ENCODE results near the gene KRT78. TPM values are rescaled to one million over a fixed set of nuclear protein-coding genes. Genes with fewer than 3 reads are reported as not detected.

KRT78 gene
- total RNA-seq, 1 donor from 2014 or later: not detected

GRCh38 chr12:52835271-52836041 lies 13.3 kb downstream of the KRT78 start:
- no peak for DNase-seq
- H3K27me3 ChIP-seq (ENCODE audit: low read depth): peaks cover 93% of the 10 kb centered on the region
- TF ChIP-seq CTCF (IDR thresholded peaks at IDR 0.05; ENCODE audit: borderline replicate concordance): no peak
- H3K36me3 ChIP-seq: no peaks in the 10 kb centered on the region
- intact Hi-C loops (cut with micrococcal nuclease): no loop called here
- H3K27ac ChIP-seq (replicated peaks): no peak overlapping the region
- H3K4me3 ChIP-seq: no peak overlapping the region
- H3K4me1 ChIP-seq: no peaks in the 10 kb centered on the region
- H3K9me3 ChIP-seq (replicated peaks): no peaks in the 10 kb centered on the region

GRCh38 chr12:52834727-52835001 lies 14.1 kb downstream of the KRT78 start:
- H3K27me3 ChIP-seq (ENCODE audit: low read depth): peaks cover 91% of the 10 kb centered on the region
- no peaks in the 10 kb centered on the region for H3K4me1 ChIP-seq
- H3K9me3 ChIP-seq (replicated peaks): no peaks in the 10 kb centered on the region
- H3K4me3 ChIP-seq: no peak overlapping the region
- no peak for DNase-seq
- TF ChIP-seq CTCF (IDR thresholded peaks at IDR 0.05; ENCODE audit: borderline replicate concordance): no peak
- no peak overlapping the region for H3K27ac ChIP-seq (replicated peaks)
- no peaks in the 10 kb centered on the region for H3K36me3 ChIP-seq
- intact Hi-C loops (cut with micrococcal nuclease): no loop called here

GRCh38 chr12:52833922-52834726 lies 14.7 kb downstream of the KRT78 start, which contains the start of gene KRT79:
TSS of gene KRT79 (minus strand) at chr12:52834311. CDS start at chr12:52834260, 51 bp downstream.
- intact Hi-C loops (cut with micrococcal nuclease): no loop called here
- Histone ChIP-seq H3K9me3 (replicated peaks) (no peaks in the 10 kb centered on the region), H3K4me3 (no peak within 1 kb of the TSS), H3K4me1 (no peaks in the 10 kb centered on the region), H3K27ac (replicated peaks) (no peak within 1 kb of the TSS), H3K27me3 (ENCODE audit: low read depth) (peaks cover 86% of the 10 kb centered on the region), H3K36me3 (no peaks in the 10 kb centered on the region)
- DNase-seq: no peak
- no peak for TF ChIP-seq CTCF (IDR thresholded peaks at IDR 0.05; ENCODE audit: borderline replicate concordance)

GRCh38 chr12:52832985-52833905 lies 15.5 kb downstream of the KRT78 start:
- no peak overlapping the region for H3K27ac ChIP-seq (replicated peaks)
- H3K4me3 ChIP-seq: no peak overlapping the region
- H3K36me3 ChIP-seq: no peaks in the 10 kb centered on the region
- H3K9me3 ChIP-seq (replicated peaks): no peaks in the 10 kb centered on the region
- DNase-seq: no peak
- H3K27me3 ChIP-seq (ENCODE audit: low read depth): peaks cover 77% of the 10 kb centered on the region
- no peak for TF ChIP-seq CTCF (IDR thresholded peaks at IDR 0.05; ENCODE audit: borderline replicate concordance)
- intact Hi-C loops (cut with micrococcal nuclease): no loop called here
- no peaks in the 10 kb centered on the region for H3K4me1 ChIP-seq

- DNase-seq: no peak
- H3K4me3 ChIP-seq: no peak overlapping the region
- intact Hi-C loops (cut with micrococcal nuclease): no loop called here
- H3K27ac ChIP-seq (replicated peaks): no peak overlapping the region
- H3K36me3 ChIP-seq: no peaks in the 10 kb centered on the region
- H3K4me1 ChIP-seq: no peaks in the 10 kb centered on the region
- TF ChIP-seq CTCF (IDR thresholded peaks at IDR 0.05; ENCODE audit: borderline replicate concordance): no peak
- H3K27me3 ChIP-seq (ENCODE audit: low read depth): peaks cover 69% of the 10 kb centered on the region
- H3K9me3 ChIP-seq (replicated peaks): no peaks in the 10 kb centered on the region
Observed at GRCh38 chr12:52832451-52832850, 16.3 kb downstream of the KRT78 start.
